Inflammatory macrophage (primary cell): ENCODE results near the gene CD82.

Experiments
- DNase-seq, 2 donors: peaks; one replicate each; pipeline ENCODE4 v3.0.0-alpha.2; 2020 to 2022

Gene CD82

GRCh38 chr11:44618561-44619425, 53.3 kb downstream of the CD82 start:
- no peak for DNase-seq

DNA sequence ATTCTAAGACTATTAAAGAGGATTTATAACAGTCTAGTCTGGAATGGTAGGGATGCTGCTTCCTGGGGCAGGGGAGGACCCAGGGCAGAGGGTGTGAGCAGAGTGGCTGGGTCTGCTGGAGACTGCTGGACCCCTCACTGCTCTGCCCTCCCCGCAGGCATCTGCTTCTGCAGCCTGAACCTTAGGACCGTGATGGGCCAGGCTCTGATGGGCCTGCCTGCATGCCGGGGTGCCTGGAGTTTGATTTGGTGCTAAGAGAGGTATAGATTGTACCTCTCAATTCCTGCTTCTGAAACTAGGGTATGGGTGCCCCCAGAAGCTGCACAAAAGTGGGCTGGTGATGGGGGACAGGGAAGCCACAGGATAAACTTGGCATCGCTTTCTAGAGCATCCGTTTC, 54.9 kb downstream of the CD82 start:
- no peak for DNase-seq

- peak; percentile 44 to 55 for DNase-seq
Observed at GRCh38 chr11:44621140-44621681, 55.7 kb downstream of the CD82 start.

- no peak for DNase-seq
Observed at GRCh38 chr11:44621784-44622183, 56.3 kb downstream of the CD82 start.

- DNase-seq: no peak
Observed at GRCh38 chr11:44622190-44622650, 56.8 kb downstream of the CD82 start.

GRCh38 chr11:44622721-44623258, 57.3 kb downstream of the CD82 start:
- no peak for DNase-seq

DNA sequence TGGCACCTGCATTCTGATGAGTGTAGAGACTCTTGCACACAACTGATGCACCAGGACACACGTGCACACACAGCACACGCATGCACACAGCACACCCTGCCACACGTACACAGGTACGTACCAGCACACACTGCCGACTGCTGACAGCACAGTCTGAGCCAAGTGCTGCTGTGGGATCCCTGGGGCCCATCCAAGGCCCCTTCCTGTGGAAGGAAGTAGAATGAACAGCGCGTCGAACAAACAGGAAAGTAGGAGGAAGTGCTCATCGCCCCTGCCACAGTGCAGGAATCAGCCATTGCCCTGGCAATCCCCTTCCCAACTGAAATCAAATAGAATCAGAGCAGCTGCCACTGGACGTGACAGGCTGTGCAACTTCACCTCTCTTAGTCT, 57.9 kb downstream of the CD82 start:
- DNase-seq: no peak

- DNase-seq: no peak
Observed at GRCh38 chr11:44623731-44624491, 58.4 kb downstream of the CD82 start.

GRCh38 chr11:44624761-44625221, 59.3 kb downstream of the CD82 start:
- no peak for DNase-seq

DNA sequence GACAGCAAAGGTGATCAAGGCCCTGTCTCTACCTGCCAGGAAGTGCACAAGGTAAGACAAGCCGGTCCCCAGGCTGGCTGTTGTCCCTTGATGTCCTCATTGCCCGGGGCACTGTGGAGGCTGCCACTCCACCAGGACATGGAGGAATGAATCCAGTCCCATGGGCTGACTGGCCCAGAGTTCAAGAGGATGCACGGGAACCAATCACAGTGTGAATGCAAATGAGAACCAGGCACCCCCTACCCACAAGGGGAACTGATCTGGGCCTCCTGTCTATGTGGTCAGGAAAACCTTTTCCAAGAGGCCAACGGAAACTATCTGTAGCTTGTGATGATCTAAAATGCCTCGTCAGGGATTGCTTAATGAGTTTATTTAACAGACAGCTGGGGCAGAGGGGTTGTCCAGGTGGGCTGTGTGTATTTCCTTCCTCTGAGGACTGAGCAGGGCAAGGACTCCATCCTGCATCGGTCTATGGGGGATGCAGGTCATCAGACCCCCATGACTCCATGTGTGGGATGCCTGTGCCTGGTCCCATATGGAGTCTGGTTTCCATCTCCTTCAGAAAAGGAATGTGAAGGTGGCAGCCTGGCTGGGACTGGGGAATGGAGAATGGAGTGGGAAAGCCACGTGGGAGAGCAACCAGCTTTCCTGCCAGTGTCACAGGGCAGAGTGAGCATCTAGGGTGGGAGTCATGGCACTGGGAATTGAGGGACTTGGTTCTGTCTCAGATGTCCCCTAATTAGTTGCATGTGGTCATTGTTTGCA, 60.5 kb downstream of the CD82 start:
- no peak for DNase-seq

DNA sequence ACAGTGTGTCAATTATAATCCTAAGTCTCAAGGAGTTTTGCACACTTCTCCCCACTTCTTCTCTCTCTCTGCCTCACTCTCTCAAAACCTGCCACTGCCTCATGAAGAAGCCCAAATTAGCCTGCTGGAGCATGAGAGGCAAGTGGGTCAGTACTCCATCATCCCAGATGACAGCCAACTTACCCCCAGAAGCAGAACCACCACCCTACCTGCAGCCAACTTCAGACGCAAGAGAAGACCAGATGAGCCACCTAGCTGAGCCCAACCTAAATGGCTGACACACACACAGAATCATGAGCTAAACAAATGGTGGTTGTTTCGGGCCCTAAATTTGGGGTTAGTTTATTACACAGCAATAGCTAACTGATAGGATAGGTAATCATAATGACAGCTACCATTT, 61.2 kb downstream of the CD82 start:
- no peak for DNase-seq

- DNase-seq: no peak
Observed at GRCh38 chr11:44627165-44627789, 61.8 kb downstream of the CD82 start.

GRCh38 chr11:44627911-44628729, 62.7 kb downstream of the CD82 start:
- DNase-seq: no peak

DNA sequence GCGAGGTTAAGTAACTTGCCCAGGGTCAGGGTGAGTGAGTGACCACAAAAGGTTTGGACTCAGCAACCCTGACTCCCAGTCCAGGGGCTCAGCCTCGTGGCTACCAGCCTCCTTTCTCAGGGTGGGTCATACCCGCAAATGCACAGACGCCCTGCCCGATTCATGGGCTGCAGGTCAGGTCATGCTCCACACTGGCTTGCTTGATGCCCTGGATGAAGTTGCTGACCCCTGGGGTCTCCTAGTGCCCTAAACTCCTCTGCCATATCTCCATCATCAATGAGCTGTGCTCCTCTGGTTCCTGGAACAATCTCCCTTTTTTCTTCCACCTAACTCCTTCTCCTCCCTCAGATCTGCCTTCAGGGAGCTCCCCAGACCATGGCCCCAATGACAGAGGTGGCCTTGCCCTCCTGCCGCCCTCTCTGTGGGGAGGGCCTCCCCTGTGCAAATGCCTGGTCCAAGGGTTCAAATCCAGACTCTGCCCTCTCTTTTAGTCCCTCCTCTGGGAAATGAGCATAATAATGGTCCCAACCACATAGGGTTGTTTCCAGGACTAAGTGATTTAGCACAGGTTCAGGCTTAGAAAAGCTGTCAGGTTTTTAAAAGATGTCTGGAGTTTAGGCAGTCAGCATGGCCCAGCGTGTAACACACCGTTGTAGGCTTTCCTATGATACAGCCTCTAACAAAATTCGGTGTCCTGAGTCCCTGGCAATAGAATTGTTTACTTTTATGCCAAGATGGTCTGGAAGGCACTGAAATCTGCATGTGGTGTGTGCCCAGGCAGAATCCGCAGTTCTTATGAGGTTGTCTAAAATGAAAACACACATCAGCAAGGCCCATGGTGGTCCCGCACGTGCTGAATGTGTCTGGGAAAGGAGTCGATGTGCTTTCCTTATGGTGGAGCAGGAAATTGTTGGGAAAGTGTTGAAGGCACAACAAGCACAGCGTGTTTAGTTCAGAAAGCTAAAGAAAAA, 63.6 kb downstream of the CD82 start:
- no peak for DNase-seq

GRCh38 chr11:44629732-44630345, 64.4 kb downstream of the CD82 start:
- no peak for DNase-seq

DNA sequence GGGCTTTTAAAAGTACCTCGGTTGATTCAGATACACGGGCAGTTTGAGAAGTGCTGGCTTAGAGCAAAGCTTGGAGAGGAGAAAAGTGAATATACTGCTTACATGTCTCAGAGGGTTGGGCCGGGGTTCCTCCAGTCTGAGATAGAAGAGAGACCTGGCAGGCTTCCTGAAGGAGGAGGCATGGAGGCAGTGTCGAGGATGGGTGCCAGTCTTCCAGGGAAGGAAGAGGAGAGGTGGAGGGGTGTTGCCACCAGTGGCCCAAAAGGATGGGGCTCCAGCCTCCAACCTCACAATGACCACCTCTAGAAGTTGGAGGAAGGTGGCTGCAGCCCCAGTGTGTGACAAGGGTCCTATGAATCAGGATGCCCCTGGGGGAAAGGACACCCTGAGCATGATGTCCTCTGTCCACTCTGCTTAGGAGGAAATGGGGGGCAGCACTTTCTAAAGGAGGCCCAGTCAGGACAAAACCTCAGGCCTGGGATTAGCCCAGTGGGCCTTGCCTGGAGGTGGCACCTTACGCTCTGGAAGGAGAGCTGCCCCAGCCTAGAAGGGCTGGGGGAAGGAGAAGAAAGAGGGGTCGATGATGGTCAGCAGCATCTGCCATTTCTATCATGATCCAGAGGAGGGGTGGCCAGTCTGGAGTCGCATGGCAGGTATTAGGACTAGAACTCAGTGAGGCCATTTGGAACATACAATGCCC, 65.2 kb downstream of the CD82 start:
- DNase-seq: no peak

- DNase-seq: no peak
Observed at GRCh38 chr11:44631831-44632230, 66.4 kb downstream of the CD82 start.

DNA sequence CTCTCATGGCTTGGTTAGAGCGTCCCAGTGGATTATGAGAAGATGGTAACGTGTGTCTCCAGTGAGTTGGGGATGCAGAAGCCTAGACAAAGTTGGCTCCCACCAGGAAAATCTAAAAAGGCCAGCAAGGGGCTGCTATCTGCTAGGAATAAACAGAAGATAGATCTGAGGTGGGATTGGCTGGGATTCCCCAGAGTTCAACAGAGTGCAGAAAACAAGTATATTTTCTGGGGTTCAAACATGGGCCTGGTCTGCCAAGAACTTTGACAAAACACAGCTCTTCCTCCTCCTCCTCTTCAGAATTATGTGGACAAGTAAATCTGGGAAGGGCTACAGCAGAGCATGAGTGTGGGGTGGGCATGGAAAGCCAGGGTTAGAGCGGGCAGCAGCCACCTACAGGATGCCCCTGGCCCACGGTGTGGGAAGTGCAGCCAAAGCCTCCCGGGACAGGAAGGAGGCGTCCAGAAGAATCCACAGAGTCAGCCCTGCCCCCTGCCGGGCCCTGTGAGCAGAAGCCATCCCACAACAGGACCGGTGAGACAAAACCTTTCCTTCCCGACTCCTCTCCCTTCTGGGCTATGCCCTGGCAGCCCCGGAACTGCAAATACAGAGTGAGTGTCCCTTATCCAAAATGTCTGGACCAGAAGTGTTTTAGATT, 67.1 kb downstream of the CD82 start:
- DNase-seq: peak; percentile 27 to 52
